Measurements from ENCODE around the gene TNFRSF19.

Gene TNFRSF19

GRCh38 chr13:23630349-23631093 is 60.3 kb downstream of the TNFRSF19 start:
- TF ChIP-seq CTCF (conservative IDR thresholded peaks at IDR 0.05; ENCODE audit: low read depth, low read length), result no peak
- DNase-seq (ENCODE audit: low read depth), result no peak
- H3K4me3 ChIP-seq (ENCODE audit: low read depth, low read length), result no peak overlapping the region

- DNase-seq (ENCODE audit: low read depth), result no peak
- H3K4me3 ChIP-seq (ENCODE audit: low read depth, low read length), result no peak overlapping the region
- no peak for TF ChIP-seq CTCF (conservative IDR thresholded peaks at IDR 0.05; ENCODE audit: low read depth, low read length)
These were observed 61.3 kb downstream of the TNFRSF19 start for GRCh38 chr13:23631311-23632047.

- H3K4me3 ChIP-seq (ENCODE audit: low read depth, low read length), result no peak overlapping the region
- no peak for TF ChIP-seq CTCF (conservative IDR thresholded peaks at IDR 0.05; ENCODE audit: low read depth, low read length)
- DNase-seq (ENCODE audit: low read depth), result no peak
These were observed 61.9 kb downstream of the TNFRSF19 start for GRCh38 chr13:23632048-23632582.

- DNase-seq (ENCODE audit: low read depth), result no peak
- no peak overlapping the region for H3K4me3 ChIP-seq (ENCODE audit: low read depth, low read length)
- no peak for TF ChIP-seq CTCF (conservative IDR thresholded peaks at IDR 0.05; ENCODE audit: low read depth, low read length)
These were observed 62.5 kb downstream of the TNFRSF19 start for GRCh38 chr13:23632741-23633140.

- DNase-seq (ENCODE audit: low read depth), result no peak
- H3K4me3 ChIP-seq (ENCODE audit: low read depth, low read length), result no peak overlapping the region
- TF ChIP-seq CTCF (conservative IDR thresholded peaks at IDR 0.05; ENCODE audit: low read depth, low read length), result peak; percentile 11
These were observed 64.7 kb downstream of the TNFRSF19 start for GRCh38 chr13:23634897-23635296.

GRCh38 chr13:23636360-23636759 is 66.1 kb downstream of the TNFRSF19 start:
- no peak for TF ChIP-seq CTCF (conservative IDR thresholded peaks at IDR 0.05; ENCODE audit: low read depth, low read length)
- DNase-seq (ENCODE audit: low read depth), result no peak
- H3K4me3 ChIP-seq (ENCODE audit: low read depth, low read length), result no peak overlapping the region

All from choroid plexus epithelial cell (primary cell).